ENCODE results near the gene AUTS2. TPM values are rescaled to one million over a fixed set of nuclear protein-coding genes. Genes with fewer than 3 reads are reported as not detected.

Gene AUTS2
- total RNA-seq, 1 experiment from 2014 or later, result 4.6 TPM

GRCh38 chr7:70098905-70099672, 500.8 kb downstream of the AUTS2 start:
- DNase-seq (ENCODE audit: low read depth), result no peak

DNA sequence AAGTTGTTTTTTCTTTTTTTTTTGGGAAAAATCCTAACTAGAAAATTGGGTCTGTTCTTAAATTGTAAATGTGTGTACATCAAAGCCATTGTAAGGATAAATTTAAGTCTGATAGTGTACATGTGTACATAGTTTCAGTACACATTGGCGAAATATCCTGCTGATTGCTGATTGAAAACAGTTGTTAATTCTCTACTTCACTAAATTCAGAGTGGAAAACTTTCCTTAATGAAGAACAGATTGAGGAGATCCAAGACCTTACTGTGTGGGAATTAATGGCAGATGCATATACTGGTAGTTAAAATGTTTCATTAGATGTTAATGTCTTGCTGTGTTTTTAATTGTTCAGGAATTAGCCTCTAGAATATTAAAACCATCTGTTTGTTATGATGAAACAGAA, 506.0 kb downstream of the AUTS2 start:
- no peak for DNase-seq (ENCODE audit: low read depth)

- no peak for DNase-seq (ENCODE audit: low read depth)
Observed at GRCh38 chr7:70113078-70113477, 514.8 kb downstream of the AUTS2 start.

DNA sequence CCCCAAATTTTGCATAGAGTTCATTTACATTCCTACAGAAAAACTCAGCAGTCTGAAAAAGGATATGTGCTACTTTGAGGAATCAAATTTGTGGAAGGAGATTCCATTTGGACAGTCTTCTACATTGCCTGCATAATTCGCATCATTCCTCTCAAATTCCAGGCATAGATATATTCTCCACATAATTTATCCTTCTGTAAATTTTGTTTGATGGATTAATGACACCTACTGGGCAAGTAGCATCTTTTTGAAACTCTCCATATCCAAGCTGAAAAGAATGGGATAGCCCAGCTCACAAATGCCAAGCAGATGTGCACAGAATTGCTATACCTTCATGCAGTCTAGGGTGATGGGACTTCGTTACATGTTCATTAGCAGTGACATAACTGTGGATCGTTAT, 515.3 kb downstream of the AUTS2 start:
- DNase-seq (ENCODE audit: low read depth), result no peak

GRCh38 chr7:70114806-70115205, 516.5 kb downstream of the AUTS2 start:
- no peak for DNase-seq (ENCODE audit: low read depth)

- no peak for DNase-seq (ENCODE audit: low read depth)
Observed at GRCh38 chr7:70116244-70116643, 518.0 kb downstream of the AUTS2 start.

DNA sequence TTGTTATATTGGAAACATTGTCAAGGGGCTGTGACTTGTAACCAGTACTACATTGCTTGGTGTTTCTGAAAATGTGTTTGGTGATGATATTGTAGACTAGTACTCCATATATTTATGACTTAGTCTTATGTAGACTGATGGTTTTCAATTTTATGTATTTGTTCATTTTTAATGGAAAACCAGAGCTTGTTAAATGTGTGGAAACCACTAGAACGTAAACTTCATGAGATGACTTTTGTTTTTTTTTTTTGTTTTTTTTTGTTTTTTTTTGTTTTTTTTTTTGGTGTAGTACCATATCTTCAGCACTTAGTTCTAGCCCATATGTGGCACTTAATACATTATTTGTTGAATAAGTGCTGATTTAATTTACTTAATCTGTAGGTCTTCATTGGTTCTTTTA, 518.6 kb downstream of the AUTS2 start:
- DNase-seq (ENCODE audit: low read depth), result no peak

DNA sequence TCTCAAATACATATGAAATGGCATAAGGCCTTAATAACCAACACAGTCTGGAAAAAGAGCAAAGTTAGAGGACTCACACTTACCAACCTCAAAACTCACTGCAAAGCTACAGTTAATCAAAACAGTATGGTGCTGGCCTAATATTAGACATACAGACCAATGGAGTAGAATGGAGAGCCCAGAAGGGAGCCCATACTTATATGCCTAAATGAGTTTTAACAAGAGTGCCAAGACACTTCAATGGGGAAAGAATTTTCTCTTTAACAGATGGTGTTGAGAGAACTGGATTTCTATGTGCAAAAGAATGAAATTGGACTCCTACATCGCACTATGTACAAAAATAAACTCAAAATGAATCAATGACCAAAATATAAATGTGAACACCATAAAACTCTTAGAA, 522.6 kb downstream of the AUTS2 start:
- DNase-seq (ENCODE audit: low read depth), result no peak

DNA sequence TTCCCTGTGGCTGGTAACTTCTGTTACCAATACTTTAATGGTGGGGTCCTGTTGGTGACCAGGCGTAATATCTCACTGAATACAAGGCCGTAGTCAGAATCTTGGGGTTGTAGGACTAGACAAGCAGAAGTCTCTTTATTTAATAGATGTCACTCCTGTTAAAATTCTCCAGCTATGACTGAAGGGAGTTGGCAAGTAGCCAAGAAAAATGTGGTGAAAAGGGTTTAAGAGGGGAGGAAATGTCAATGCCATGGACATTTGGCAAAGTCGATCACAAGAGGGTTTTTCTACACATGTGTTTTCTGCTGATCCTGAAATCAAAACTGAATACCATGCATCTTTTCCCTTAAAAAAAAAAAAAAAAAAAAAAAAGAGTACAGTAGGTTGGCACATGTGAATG, 533.5 kb downstream of the AUTS2 start:
- DNase-seq (ENCODE audit: low read depth), result no peak

DNA sequence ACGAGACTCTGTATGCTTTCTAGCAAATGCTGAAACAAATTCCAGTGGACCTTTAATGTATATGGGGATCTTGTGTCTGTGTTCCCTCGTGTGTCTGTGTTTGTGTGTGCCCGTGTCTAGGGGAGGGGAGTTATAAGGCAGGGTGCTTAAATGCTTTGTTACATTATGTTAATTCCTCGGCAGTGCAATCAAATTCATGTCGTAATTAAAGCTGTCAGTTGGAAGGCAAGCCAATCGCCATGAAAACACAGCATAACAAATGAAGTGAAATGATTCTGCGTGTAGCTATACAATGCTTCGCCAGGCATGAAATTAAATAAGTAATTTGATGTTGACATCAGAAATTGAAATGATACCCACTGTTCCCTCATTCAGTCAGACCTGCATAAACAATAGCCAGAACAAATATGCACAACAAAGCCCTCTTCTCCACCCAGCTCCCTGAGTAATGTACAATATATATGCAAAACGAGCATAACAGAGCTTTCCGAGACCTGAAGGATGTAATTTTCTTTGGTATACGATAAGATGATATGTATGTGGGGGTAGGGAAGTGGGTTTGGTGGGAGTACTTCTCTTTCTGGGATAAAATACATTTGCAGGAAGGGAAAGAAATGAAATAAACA, 534.1 kb downstream of the AUTS2 start:
- DNase-seq (ENCODE audit: low read depth), result no peak

DNA sequence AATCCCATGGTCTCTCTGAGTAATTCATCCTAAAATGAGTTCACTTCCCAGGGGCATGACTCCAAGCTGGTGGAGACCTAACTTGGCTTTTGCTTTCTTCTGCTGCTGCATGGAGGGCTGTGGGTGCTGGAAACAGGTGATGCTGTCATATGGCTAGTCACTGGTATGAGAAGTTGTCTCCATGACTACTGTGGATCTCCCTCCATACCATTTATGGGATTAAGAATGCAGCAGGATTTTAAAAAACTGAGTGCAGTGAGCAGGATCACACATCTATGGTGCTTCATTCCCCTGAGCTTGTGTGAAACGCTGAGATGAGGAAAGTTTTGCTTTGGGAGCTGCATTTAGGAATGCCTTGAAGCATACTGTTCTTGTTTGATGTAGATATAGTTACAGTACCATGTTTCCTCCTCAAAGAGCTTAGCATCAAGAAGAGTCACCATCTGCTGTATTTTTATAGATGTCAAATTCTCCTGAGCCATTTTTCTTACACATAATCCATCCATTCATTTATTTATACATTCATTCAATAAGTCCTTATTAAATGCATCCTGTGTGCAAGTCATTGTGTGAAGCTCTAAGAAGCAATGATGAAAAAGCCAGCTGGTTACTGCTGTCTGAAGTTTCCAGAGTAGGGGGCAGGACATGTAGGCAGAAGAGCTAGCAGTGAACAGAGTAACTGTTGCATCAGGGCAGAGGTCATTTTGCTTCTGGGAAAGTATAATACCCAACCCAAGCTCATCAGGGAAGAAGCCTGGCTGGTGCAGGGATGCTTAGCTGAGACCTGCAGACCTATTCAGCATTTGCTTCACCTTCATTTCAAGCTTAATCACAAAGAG, 534.8 kb downstream of the AUTS2 start:
- DNase-seq (ENCODE audit: low read depth), result no peak

GRCh38 chr7:70134029-70134770, 535.9 kb downstream of the AUTS2 start:
- no peak for DNase-seq (ENCODE audit: low read depth)

- no peak for DNase-seq (ENCODE audit: low read depth)
Observed at GRCh38 chr7:70135656-70136055, 537.4 kb downstream of the AUTS2 start.

DNA sequence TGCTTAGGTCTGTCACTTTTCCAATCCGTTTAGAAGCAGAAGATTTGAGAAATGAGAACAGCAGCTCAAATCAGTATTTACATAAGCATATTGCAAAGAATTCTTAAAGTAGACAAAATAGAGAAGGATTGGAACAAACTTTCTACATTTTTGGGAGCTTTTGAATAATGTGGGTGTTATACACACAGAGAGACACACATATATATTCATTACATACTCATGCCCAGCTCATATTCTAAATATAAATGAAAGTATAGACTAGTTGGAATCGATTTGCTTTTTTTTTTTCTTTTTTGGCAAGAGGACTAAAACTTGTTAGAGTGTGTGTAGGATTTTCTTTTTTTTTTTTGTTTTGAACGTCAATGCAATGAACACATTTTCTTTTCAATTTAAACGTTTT, 538.9 kb downstream of the AUTS2 start:
- DNase-seq (ENCODE audit: low read depth), result no peak

- no peak for DNase-seq (ENCODE audit: low read depth)
Observed at GRCh38 chr7:70142247-70142932, 544.1 kb downstream of the AUTS2 start.

GRCh38 chr7:70143075-70144044, 545.1 kb downstream of the AUTS2 start:
- no peak for DNase-seq (ENCODE audit: low read depth)

- no peak for DNase-seq (ENCODE audit: low read depth)
Observed at GRCh38 chr7:70148997-70149396, 550.7 kb downstream of the AUTS2 start.

DNA sequence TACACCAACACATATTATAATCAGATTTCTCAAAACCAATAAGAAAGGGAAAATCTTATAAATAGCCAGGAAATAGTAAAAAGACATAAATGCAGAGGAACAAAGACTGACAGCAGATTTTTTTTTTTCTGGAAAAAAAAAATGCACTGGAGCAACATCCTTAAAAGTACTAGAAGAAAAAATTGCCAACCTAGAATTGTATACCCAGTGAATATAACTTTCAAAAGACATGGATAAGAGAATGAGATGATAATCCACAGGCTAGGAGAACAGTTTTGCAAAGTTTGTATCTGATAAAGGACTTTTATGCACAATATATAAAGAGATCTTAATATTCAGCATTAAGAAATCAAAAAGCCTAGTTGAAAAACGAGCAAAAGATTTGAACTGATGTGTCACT, 554.0 kb downstream of the AUTS2 start:
- DNase-seq (ENCODE audit: low read depth), result no peak

DNA sequence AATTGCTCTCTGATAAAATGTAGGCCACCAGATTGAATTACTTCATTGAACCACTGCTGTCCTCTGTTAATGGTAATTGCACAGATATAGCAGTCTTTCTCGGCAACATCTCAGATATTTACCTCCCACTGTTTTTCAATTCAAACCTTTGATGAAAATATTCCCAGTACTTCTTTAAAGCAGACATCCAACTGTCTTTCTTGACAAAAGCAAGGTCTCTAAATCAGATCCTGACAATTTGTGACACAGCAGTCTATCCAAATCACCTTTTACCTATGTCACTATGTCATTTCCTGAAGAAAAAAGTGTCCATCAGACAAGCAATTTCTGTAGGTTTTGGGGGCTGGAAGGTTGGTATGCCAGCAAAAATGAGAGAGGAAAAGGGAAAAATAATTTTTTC, 555.7 kb downstream of the AUTS2 start:
- DNase-seq (ENCODE audit: low read depth), result no peak

All from HT1080 (cell line).